Activated CD4-positive, alpha-beta T cell treated with anti-CD3 and anti-CD28 coated beads, Interleukin-2, amount 10 ng/mL, durations not matched to agents 7 days and 5 days (primary cell): ENCODE measurements around the gene BPIFB6. TPM values are rescaled to one million over a fixed set of nuclear protein-coding genes. Genes with fewer than 3 reads are reported as not detected.

ENCODE experiments used
- CTCF ChIA-PET: fragments of 350-600 bp; sonication (Branson Sonifier 250); formaldehyde crosslinking; loops from one replicate; lab custom pipeline; 2021; ENCODE audit warnings: antibody characterized with exemption; lab: Charles Lee
- POLR2A ChIA-PET: fragments of 350-600 bp; sonication (Branson Sonifier 250); formaldehyde crosslinking; loops from one replicate; lab custom pipeline; 2021; ENCODE audit warnings: antibody characterized with exemption; lab: Charles Lee
- DNase-seq: peaks from one replicate; pipeline ENCODE4 v3.0.0-alpha.2; 2020
- H3K27ac Mint-ChIP-seq: one replicate; pipeline ENCODE4 v1.8.0; 2021; ENCODE audit warnings: mild to moderate bottlenecking, moderate library complexity, mixed read lengths
- H3K27me3 Mint-ChIP-seq: one replicate; pipeline ENCODE4 v1.8.0; 2021; ENCODE audit warnings: mixed read lengths
- H3K36me3 Mint-ChIP-seq: one replicate; pipeline ENCODE4 v1.8.0; 2021; ENCODE audit warnings: low read depth, mixed read lengths
- H3K4me1 Mint-ChIP-seq: one replicate; pipeline ENCODE4 v1.8.0; 2021; ENCODE audit warnings: mixed read lengths
- H3K4me3 Mint-ChIP-seq: one replicate; pipeline ENCODE4 v1.8.0; 2021; ENCODE audit warnings: mild to moderate bottlenecking, moderate library complexity, mixed read lengths
- H3K9me3 Mint-ChIP-seq: one replicate; pipeline ENCODE4 v1.8.0; 2021; ENCODE audit warnings: mixed read lengths
- total RNA-seq, 2 experiments: library from RNA; stranded (reverse); gene quantifications; one replicate each; pipeline ENCODE4 v1.2.3, GENCODE V29; 2021

The BPIFB6 gene
- total RNA-seq, 2 experiments from 2014 or later = not detected

DNA sequence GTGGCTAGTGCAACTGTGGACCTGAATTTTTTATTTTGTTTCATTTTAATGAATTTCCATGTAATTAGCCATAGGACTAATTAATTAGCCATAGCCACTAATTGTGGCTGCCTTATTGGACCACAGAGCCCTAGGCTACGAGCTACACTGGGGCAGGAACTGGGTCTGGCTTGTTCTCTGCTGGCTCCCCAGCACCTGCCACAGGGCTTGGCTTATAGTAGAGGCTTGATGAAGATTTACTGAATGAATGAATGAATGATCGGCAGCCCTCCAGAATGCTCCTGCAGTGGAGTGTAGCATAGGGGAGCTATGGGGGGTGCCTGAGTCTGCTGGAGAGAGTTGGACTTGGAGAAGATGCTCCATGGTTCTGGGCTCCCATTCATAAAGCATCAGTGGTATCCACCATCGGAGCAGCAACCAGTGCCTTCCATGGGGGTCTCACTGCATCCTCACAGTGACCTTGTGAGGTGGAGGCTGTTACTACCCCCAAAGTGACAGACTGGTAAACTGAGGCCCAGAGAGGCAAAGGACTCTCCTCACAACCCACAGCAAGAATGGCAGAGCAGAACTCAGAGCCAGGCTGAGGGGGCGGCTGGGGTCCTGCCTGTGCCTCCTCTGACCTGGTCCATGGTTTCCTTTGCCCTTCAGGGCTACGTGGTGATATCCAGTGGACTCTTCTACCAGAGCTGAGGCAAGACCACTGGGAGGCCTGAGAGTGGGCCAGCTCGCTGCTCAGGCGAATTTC, 8.6 kb upstream of the BPIFB6 start:
- POLR2A ChIA-PET = no interaction called here
- DNase-seq = no peak
- Mint-ChIP-seq H3K36me3 (no peaks in the 10 kb centered on the region), H3K4me1 (no peaks in the 10 kb centered on the region), H3K27ac (no peak overlapping the region), H3K4me3 (no peak overlapping the region), H3K9me3 (no peaks in the 10 kb centered on the region), H3K27me3 (no peaks in the 10 kb centered on the region)
- CTCF ChIA-PET = interaction anchor here (1.4 kb wide), 1 partner anchor 10 kb away, joined by 4 read pairs; no protein-coding TSS in a partner anchor

DNA sequence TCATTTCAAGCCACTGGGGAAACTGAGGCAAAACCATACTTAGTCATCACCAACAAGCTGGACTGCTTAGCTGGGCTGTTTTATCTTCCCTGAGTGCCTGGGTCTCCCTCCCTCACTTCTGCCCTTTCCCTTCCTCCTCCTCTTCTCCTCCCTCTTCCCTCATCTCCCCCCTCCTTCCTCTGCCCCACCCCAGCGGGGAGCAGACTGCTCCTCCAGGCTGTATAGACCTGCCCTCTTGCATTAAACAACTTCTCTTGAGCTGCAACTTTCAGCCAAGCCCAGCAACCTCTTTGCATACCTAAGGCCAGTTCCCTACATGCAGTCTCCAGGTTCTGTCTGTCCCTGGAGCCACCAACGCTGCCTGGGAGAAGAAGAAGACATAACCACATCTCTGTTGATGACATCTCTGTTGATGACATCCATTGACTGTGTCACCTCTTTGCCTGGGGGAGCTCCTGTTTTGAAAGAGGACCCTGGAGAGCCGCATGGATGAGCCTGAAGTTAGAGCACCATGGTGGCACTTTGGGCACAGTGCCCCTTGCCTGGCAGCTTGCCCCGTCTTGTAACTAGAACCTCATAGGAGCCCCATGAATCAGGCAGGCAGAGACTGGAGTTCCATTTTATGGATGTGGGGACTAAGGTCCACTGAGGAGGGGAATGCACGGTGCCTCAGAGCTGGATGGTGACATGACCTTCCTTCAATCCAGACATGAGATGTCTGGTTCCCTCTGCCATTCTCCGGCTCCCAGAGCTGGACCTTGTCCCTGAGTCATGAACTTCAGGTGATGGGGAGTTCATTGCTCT, 7.8 kb upstream of the BPIFB6 start:
- DNase-seq = no peak
- ChIA-PET CTCF (interaction anchor here (1.4 kb wide), 1 partner anchor 9 kb away, joined by 4 read pairs; no protein-coding TSS in a partner anchor), POLR2A (no interaction called here)
- Mint-ChIP-seq H3K27ac (no peak overlapping the region), H3K4me1 (no peaks in the 10 kb centered on the region), H3K9me3 (no peaks in the 10 kb centered on the region), H3K4me3 (no peak overlapping the region), H3K27me3 (no peaks in the 10 kb centered on the region), H3K36me3 (no peaks in the 10 kb centered on the region)

DNA sequence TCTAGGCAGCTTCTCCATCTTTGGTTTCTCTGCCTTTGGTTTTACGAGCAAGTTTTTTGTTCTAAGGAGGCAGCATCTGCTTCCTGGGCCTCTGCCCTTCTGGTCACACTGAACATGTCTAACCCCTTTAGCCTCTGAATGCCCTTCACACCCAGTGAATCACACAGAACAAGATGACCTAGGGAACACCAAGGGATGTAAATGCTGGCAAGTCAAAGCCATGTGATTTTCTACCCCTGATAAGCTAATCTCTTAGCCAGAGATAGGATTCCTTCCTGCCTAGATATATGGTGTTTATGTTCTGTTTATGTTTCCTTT, 7.2 kb upstream of the BPIFB6 start:
- POLR2A ChIA-PET = no interaction called here
- Mint-ChIP-seq H3K4me1 (no peaks in the 10 kb centered on the region), H3K27ac (no peak overlapping the region), H3K9me3 (no peaks in the 10 kb centered on the region), H3K36me3 (no peaks in the 10 kb centered on the region), H3K27me3 (no peaks in the 10 kb centered on the region), H3K4me3 (no peak overlapping the region)
- no peak for DNase-seq
- CTCF ChIA-PET = interaction anchor here (1.4 kb wide), 1 partner anchor 9 kb away, joined by 4 read pairs; no protein-coding TSS in a partner anchor

DNA sequence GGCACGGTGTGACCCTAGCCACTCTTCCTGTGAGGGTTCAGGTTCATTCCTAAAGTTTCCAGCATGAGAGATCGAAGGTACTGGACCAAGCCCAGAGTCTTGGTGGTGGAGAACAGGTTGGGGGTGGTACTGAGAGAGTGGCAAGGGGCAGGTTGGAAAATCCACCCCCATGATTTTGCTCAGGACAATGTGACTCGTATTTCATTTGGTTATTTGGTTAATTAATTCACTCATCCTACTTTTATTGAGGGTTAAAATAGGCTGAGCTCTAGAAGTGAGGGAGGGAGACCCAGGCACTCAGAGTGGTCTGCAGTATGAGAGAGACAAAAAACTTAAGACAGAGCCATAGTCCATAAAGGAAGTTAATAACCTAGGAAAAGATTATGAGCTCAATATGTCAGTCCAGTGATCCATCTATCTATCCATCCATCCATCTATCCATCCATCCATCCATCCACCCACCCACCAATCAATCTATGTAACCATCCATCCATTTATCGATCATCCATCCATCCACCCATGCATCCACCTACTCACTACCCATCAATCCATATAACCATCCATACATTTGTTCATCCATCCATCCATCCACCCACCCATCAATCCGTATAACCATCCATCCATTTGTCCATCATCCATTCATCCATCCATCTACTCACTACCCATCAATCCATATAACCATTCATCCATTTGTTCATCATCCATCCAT, 6.7 kb upstream of the BPIFB6 start:
- H3K9me3 Mint-ChIP-seq = no peaks in the 10 kb centered on the region
- H3K4me3 Mint-ChIP-seq = no peak overlapping the region
- no peak for DNase-seq
- no peaks in the 10 kb centered on the region for H3K4me1 Mint-ChIP-seq
- H3K27ac Mint-ChIP-seq = no peak overlapping the region
- ChIA-PET CTCF (interaction anchor here (1.4 kb wide), 1 partner anchor 8 kb away, joined by 4 read pairs; no protein-coding TSS in a partner anchor), POLR2A (no interaction called here)
- H3K36me3 Mint-ChIP-seq = no peaks in the 10 kb centered on the region
- H3K27me3 Mint-ChIP-seq = no peaks in the 10 kb centered on the region

DNA sequence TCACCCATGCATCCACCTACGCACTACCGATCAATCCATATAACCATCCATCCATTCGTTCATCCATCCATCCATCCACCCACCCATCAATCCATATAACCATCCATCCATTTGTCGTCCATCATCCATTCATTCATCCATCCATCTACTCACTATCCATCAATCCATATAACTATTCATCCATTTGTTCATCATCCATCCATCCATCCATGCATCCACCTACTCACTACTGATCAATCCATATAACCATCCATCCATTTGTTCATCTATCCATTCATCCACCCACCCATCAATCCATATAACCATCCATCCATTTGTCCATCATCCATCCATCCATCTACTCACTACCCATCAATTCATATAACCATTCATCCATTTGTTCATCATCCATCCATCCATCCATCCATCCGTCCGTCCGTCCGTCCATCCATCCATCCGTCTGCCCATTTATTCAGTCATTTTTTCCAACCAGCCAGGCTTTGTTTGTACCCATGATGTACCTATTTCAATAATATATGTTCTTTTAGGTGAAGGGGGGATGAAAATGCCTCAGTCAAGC, 6.1 kb upstream of the BPIFB6 start:
- ChIA-PET POLR2A (no interaction called here), CTCF (no interaction called here)
- no peak for DNase-seq
- no peak overlapping the region for H3K4me3 Mint-ChIP-seq
- no peaks in the 10 kb centered on the region for H3K36me3 Mint-ChIP-seq
- no peaks in the 10 kb centered on the region for H3K9me3 Mint-ChIP-seq
- H3K4me1 Mint-ChIP-seq = no peaks in the 10 kb centered on the region
- no peaks in the 10 kb centered on the region for H3K27me3 Mint-ChIP-seq
- H3K27ac Mint-ChIP-seq = no peak overlapping the region

DNA sequence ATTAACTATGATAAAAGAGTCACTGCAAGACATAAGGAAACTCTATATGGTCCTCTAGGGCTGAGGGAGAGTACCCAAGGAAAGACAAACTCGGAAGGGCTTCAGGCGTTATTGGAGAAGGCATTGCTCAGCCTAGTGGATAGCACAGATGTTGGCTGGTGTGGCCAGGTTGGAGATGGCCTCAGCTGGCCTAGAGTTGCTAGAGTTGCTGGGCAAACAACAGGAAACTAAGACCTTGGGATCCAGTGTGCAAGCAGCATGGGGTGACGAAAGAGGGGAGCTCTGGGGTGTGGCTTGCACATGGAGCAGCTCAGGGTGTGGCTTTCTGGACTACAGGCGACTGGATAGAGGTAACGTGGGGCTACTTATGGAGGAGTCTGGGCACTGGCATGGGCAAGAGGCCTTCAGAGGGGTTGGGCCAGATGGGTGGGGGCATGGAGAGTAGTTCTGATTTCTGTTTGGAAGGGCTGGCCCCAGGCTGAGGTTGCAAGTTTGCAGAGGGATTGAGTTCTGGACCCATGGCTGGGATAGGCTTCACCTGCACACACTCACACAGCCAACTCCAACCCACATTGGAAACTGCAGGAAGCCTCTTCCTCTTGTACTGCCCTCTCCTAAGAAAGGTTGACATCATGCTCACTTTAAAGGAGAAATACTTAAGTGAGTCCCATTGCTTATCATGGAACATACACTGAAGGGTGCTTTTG, 5.2 kb upstream of the BPIFB6 start:
- CTCF ChIA-PET = no interaction called here
- no peaks in the 10 kb centered on the region for H3K4me1 Mint-ChIP-seq
- no peak overlapping the region for H3K27ac Mint-ChIP-seq
- no peak overlapping the region for H3K4me3 Mint-ChIP-seq
- no peaks in the 10 kb centered on the region for H3K36me3 Mint-ChIP-seq
- POLR2A ChIA-PET = no interaction called here
- no peak for DNase-seq
- no peaks in the 10 kb centered on the region for H3K9me3 Mint-ChIP-seq
- no peaks in the 10 kb centered on the region for H3K27me3 Mint-ChIP-seq

DNA sequence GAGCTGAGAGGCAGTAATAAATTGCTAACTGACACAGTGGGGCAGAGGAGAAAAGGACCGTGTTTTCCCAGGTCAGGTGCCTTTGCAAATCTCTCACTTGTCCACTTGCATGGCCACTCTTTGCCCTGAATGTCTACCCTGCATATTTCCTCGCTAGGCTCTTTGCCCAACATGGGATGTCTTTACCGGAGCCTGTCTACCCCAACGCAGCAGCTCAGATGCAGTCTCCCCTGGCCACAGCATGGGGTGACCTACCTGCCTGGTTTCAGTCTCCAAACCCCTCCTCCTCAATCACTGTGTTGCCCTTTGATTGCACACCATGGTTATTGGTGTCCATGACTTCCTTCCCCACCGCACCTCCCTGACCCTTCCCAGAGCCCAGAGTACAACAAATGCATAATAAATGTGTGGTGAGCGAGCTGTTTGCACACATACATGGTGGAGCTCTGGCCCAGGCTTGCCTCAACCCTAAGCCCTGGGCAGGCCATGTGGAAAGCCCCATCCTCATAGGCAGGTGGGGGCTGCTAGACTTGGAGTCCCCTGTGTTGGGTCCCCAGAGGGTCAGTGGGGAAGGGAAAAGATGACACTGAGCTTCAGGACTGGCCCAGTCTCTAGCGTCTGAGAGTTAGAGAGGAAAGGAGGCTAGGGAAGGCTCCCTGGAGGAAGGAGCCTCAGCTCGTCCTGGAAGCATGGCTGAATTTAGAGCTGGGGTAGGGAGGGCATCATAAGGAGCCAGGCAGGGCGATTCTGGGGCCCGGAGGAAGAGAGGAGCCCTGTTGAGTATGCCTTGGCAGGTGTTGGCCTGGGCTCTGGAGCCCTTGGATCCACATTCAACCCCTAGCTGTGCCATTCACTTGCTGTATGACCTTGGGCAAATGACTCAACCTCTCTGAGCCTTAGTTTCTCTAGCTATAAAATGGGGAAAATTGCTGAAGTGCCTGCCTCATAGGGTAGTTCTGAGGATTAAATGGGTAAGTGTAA, 4.4 kb upstream of the BPIFB6 start:
- H3K9me3 Mint-ChIP-seq = no peaks in the 10 kb centered on the region
- no peak overlapping the region for H3K4me3 Mint-ChIP-seq
- ChIA-PET POLR2A (no interaction called here), CTCF (interaction anchor here (1.0 kb wide), 1 partner anchor 121 kb away, joined by 3 read pairs; no protein-coding TSS in a partner anchor)
- no peaks in the 10 kb centered on the region for H3K27me3 Mint-ChIP-seq
- DNase-seq = no peak
- H3K4me1 Mint-ChIP-seq = no peaks in the 10 kb centered on the region
- H3K36me3 Mint-ChIP-seq = no peaks in the 10 kb centered on the region
- H3K27ac Mint-ChIP-seq = no peak overlapping the region

DNA sequence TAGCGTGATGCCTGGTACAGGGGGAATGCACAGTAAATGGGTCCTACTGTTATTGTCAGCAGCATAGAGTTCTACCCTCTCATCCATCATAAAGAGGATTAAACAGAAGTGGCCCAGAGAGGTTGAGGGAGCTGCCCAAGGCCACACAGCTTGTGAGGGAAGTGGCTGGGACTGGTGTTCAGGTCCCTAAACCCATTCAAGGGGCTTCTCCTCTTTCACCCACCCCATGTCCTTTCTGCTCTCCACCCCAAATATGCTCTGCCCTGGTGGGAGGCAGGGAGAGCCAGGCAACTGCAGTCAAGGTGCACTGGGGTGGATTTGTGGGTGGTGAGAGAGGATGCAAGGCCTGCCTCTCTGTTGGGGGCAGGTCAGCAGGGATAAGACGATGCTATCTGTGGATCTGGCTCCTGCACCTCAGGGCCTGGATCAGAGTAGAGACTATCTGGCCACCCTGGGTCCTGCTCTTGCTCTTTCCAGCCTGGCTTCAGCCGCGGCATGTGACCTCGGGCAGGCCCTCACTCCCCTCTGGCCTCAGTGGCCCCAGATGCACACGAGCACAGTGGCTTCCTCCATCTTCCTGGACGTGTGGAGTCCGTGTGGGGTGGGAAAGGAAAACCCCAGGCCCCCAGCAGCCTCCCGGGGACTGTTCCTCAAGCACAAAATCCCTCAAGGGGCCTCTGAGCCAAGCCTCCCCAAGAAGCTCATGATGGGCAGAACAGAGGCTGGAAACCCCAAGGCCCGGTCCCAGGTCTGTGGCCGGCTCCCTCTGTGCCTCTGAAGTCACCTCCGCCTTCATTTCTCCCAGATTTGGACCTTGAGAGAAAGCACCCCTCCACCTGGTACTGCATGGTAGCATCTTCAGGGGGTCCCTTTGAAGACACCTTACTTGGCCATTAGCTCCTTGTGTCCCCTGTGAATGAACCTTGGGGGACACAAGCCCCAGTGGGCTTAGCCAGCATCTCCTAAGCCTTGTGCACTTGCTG, 3.4 kb upstream of the BPIFB6 start:
- CTCF ChIA-PET = interaction anchor here (1.0 to 1.9 kb wide), 2 partner anchors 23 to 122 kb away, joined by 3 to 7 read pairs; partner anchors contain the start of gene SUN5
- POLR2A ChIA-PET = no interaction called here
- H3K36me3 Mint-ChIP-seq = no peaks in the 10 kb centered on the region

DNA sequence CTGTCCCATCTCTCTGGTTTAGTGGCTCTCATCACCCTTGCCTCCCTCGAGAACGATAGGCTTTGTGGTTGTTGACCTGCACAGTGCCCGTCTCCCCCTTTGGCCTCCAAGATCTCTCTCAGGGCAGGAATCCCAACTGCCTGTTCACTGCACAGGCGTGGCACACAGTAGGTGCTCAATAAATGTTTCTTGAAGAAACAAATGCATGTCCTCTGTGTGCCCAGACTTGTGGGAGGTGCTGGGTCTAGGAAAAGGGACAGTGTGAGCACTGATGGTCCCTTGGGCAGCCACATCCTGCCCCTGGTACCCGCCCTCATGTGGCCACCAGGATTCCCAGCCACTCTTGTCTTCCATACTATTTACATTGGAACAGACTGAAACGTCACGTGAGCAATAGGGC, 2.6 kb upstream of the BPIFB6 start:
- H3K4me1 Mint-ChIP-seq = no peaks in the 10 kb centered on the region
- DNase-seq = no peak
- ChIA-PET CTCF (interaction anchor here (1.9 kb wide), 1 partner anchor 24 kb away, joined by 7 read pairs; the partner anchor contains the start of gene SUN5), POLR2A (no interaction called here)
- no peaks in the 10 kb centered on the region for H3K36me3 Mint-ChIP-seq
- no peak overlapping the region for H3K27ac Mint-ChIP-seq
- H3K9me3 Mint-ChIP-seq = no peaks in the 10 kb centered on the region
- no peak overlapping the region for H3K4me3 Mint-ChIP-seq
- H3K27me3 Mint-ChIP-seq = no peaks in the 10 kb centered on the region

More for the DNA sequence above, 3.4 kb upstream of the BPIFB6 start:
- no peaks in the 10 kb centered on the region for H3K4me1 Mint-ChIP-seq
- H3K27ac Mint-ChIP-seq = no peak overlapping the region
- H3K27me3 Mint-ChIP-seq = no peaks in the 10 kb centered on the region
- no peak for DNase-seq
- no peaks in the 10 kb centered on the region for H3K9me3 Mint-ChIP-seq
- H3K4me3 Mint-ChIP-seq = no peak overlapping the region

DNA sequence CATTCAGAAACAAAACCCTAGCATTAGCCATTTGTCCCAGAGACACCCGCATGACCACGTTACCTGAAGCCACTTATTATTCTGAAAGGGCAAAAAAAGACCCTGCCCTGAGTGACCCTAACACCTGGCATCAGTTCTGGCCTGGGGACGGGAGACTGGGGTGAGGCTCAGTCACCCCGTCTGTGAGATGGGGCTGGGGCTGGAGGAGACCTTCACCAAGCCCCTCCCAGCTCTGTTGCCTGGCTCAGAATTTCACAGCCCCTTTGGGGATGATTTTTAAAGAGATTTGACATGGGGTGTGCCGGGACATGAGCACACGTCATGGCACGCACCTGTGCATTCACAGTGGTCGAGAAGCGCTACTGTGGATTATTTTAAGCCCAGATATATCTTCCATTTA, 1.4 kb upstream of the BPIFB6 start:
- ChIA-PET CTCF (no interaction called here), POLR2A (no interaction called here)
- Mint-ChIP-seq H3K4me3 (no peak overlapping the region), H3K36me3 (no peaks in the 10 kb centered on the region), H3K9me3 (no peaks in the 10 kb centered on the region), H3K4me1 (no peaks in the 10 kb centered on the region), H3K27me3 (no peaks in the 10 kb centered on the region), H3K27ac (no peak overlapping the region)
- DNase-seq = no peak
